Dendritic cell treated with granulocyte-macrophage colony-stimulating factor and Interleukin-4, amounts not matched to agents 40 ng/mL and 50 ng/mL, for 4 days (primary cell): ENCODE data around the gene SAMD15.
"Not testable (repeated sequence)": the region's sequence is repeated elsewhere in the genome, so short reads cannot be mapped to it uniquely, and the experiment has no call there.

Experiments used
- H3K27ac Mint-ChIP-seq: one replicate; pipeline ENCODE4 v1.8.0; 2022; ENCODE audit warnings: mild to moderate bottlenecking, mixed read lengths
- H3K27me3 Mint-ChIP-seq: one replicate; pipeline ENCODE4 v1.8.0; 2022; ENCODE audit warnings: mild to moderate bottlenecking, mixed read lengths
- H3K36me3 Mint-ChIP-seq: one replicate; pipeline ENCODE4 v1.8.0; 2022; ENCODE audit warnings: low read depth, mixed read lengths
- H3K4me1 Mint-ChIP-seq: one replicate; pipeline ENCODE4 v1.8.0; 2022; ENCODE audit warnings: low read depth, mixed read lengths
- H3K4me3 Mint-ChIP-seq: one replicate; pipeline ENCODE4 v1.8.0; 2022; ENCODE audit warnings: mild to moderate bottlenecking, moderate library complexity, mixed read lengths
- H3K9me3 Mint-ChIP-seq: one replicate; pipeline ENCODE4 v1.8.0; 2022; ENCODE audit warnings: mixed read lengths
- intact Hi-C: fragments of 100-400 bp; cut with micrococcal nuclease; formaldehyde crosslinking; loops from one replicate; pipeline ENCODE4 v1.15.0; 2022

SAMD15 gene

DNA sequence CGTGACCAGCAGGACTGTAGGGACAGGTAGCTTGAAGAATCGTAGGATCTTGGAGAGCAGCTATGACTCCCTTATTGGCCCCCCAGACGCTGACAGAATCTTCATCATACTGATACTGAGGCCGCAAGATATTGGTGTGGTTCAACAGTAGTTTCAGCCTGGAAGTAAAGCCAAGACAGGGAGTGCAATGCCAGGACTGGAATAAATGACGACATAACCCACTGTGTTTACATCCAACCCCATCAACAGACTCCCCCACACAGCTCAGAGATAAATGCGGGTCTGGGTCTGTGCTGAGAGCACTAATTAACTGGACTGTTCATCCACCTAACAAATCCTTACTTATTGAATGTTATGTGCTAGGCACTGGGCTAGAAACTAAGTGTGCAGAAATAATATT, 29.5 kb downstream of the SAMD15 start:
- no peaks in the 10 kb centered on the region for H3K27me3 Mint-ChIP-seq
- intact Hi-C loops: no loop called here
- no peak overlapping the region for H3K4me3 Mint-ChIP-seq
- peak overlapping the region; percentile 70 for H3K27ac Mint-ChIP-seq
- peaks cover 26% of the 10 kb centered on the region for H3K4me1 Mint-ChIP-seq
- no peaks in the 10 kb centered on the region for H3K9me3 Mint-ChIP-seq
- no peaks in the 10 kb centered on the region for H3K36me3 Mint-ChIP-seq

DNA sequence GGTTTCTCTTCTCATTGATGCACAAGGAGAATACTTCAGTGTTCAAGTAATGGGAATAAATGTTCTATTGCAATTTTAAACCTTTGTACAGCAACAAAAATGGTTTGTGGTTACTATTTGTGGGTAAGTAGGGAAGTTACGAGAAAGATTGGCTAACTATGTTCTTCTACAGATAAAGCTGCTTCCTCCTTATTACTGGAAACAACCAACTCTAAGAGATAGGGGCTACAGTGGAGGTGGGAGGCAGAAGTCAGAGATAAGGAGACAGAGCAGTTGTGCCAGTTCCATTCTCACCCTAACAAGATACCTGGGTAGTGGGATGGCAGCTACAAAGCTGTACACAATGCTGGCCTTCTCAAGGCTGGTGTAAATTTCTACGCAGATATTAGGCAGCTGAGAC, 30.0 kb downstream of the SAMD15 start:
- intact Hi-C loops: no loop called here
- no peaks in the 10 kb centered on the region for H3K9me3 Mint-ChIP-seq
- no peak overlapping the region for H3K4me3 Mint-ChIP-seq
- H3K36me3 Mint-ChIP-seq: no peaks in the 10 kb centered on the region
- H3K4me1 Mint-ChIP-seq: peaks cover 26% of the 10 kb centered on the region
- peak overlapping the region; percentile 70 for H3K27ac Mint-ChIP-seq
- no peaks in the 10 kb centered on the region for H3K27me3 Mint-ChIP-seq

DNA sequence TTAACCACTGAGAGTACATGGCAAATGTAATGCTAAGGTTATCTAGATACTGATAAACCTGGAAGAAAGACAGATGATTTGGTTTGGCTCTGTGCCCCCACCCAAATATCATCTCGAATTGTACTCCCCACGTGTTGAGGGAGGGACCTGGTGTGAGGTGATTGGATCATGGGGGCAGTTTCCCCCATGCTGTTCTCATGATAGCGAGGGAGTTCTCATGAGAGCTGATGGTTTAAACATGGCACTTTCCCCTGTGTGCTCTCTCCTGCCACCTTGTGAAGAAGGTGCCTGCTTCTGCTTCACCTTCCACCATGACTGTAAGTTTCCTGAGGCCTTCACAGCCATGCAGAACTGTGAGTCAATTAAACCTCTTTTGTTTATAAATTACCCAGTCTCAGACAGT, 32.0 kb downstream of the SAMD15 start:
- H3K27me3 Mint-ChIP-seq: no peaks in the 10 kb centered on the region
- H3K9me3 Mint-ChIP-seq: no peaks in the 10 kb centered on the region
- H3K4me1 Mint-ChIP-seq: peaks cover 26% of the 10 kb centered on the region
- no peak overlapping the region for H3K27ac Mint-ChIP-seq
- no peak overlapping the region for H3K4me3 Mint-ChIP-seq
- H3K36me3 Mint-ChIP-seq: no peaks in the 10 kb centered on the region
- intact Hi-C loops: no loop called here

DNA sequence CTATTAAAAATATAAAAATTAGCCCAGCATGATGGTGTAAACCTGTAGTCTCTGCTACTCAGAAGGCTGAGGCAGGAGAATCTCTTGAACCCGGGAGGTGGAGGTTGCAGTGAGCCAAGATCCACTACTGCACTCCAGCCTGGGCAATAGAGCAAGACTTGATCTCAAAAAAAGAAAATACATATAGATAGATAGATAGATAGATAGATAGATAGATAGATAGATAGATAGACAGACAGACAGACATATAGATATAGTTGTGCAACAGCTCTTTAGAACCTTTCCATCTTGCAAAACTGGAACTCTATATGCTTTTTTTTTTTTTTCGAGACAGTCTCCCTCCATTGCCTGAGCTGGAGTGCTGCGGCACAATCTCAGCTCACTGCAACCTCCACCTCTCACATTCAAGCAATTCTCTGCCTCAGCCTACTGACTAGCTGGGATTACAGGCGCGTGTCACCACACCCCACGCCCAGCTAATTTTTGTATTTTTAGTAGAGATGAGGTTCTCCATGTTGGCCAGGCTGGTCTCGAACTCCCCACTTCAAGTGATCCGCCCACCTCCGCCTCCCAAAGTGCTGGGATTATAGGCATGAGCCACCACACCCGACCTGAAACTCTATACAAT, 38.3 kb downstream of the SAMD15 start:
- Mint-ChIP-seq H3K36me3 (peaks cover 12% of the 10 kb centered on the region), H3K9me3 (peaks cover 18% of the 10 kb centered on the region)
- H3K4me1 Mint-ChIP-seq, H3K27ac Mint-ChIP-seq, H3K4me3 Mint-ChIP-seq, H3K27me3 Mint-ChIP-seq, intact Hi-C loops: not testable (repeated sequence)

DNA sequence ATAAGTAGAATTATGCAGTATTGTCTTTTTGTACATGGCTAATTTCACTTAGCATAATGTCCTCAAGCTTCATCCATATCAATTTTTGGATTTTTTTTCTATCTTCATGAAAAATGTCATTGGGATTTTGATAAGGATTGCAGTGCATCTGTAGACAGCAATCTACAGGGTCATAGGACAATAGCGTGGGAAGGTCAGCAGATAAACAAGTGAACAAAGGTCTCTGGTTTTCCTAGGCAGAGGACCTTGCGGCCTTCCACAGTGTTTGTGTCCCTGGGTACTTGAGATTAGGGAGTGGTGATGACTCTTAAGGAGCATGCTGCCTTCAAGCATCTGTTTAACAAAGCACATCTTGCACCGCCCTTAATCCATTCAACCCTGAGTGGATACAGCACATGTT, 38.9 kb downstream of the SAMD15 start:
- Mint-ChIP-seq H3K36me3 (peaks cover 18% of the 10 kb centered on the region), H3K9me3 (peaks cover 22% of the 10 kb centered on the region)
- H3K4me3 Mint-ChIP-seq, intact Hi-C loops, H3K4me1 Mint-ChIP-seq, H3K27ac Mint-ChIP-seq, H3K27me3 Mint-ChIP-seq: not testable (repeated sequence)

DNA sequence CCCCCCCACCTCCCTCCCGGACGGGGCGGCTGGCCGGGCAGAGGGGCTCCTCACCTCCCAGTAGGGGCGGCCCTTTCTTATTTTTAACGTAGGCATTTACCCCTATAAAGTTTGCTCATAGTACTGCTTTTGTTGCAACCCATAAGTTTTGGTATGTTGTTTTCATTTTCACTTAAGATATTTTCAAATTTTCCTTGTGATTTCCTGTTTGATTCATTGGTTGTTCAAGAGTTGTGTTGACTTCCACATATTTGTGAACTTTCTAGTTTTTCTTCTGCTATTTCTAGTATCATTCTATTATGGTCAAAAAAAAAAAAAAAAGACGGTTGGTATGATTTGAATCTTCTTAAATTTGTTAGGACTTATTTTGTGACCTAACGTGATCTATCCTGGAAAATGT, 39.7 kb downstream of the SAMD15 start:
- peaks cover 25% of the 10 kb centered on the region for H3K36me3 Mint-ChIP-seq
- H3K4me1 Mint-ChIP-seq: peaks cover 10% of the 10 kb centered on the region

DNA sequence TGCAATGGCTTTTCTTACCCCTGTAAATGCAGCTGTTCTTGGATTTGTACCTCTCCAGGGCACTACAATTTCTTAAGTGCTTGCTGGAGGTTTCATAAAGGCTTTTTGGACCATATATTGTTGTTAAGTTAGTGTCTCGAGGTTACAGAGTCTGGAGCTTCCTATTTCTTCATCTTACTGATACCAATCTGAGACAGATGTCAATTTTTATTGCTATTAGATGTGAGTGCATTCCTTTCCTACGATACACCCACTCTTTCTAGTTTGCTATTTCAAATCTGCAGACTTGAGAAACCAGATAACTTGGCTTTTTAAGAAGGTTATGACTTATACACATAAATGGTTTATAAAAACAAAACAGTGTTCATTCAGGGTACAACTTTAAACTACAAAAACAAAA, 44.0 kb downstream of the SAMD15 start:
- H3K9me3 Mint-ChIP-seq: peaks cover 22% of the 10 kb centered on the region
- H3K36me3 Mint-ChIP-seq: peaks cover 67% of the 10 kb centered on the region
- H3K4me3 Mint-ChIP-seq: no peak overlapping the region
- intact Hi-C loops: no loop called here
- peaks cover 10% of the 10 kb centered on the region for H3K4me1 Mint-ChIP-seq
- no peak overlapping the region for H3K27ac Mint-ChIP-seq
- no peaks in the 10 kb centered on the region for H3K27me3 Mint-ChIP-seq

More for the DNA sequence above, 39.7 kb downstream of the SAMD15 start:
- H3K27ac Mint-ChIP-seq: no peak overlapping the region
- no peak overlapping the region for H3K4me3 Mint-ChIP-seq
- intact Hi-C loops: no loop called here
- no peaks in the 10 kb centered on the region for H3K27me3 Mint-ChIP-seq
- peaks cover 22% of the 10 kb centered on the region for H3K9me3 Mint-ChIP-seq

DNA sequence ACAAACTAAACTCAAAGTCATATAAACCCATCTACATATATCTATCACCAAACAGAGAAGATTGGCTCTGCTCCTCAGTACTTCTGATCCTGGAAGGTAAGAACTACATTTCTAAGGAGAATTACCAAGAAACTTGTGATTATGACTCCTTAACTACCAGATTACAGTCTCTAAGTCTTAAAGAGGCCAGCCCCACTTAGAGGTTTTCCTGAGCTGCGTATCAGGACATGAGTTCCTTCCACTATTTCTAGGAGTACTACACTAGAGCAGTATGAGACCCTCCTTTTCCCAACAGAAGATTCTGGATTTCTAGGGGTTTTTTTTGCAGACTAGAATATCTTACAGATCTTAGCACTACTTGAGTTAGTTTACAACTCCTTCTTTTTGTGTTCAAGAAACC, 46.2 kb downstream of the SAMD15 start, which contains the start of gene NOXRED1:
Gene NOXRED1, minus strand, starts transcription at position 101 of the 400 bp plus-strand sequence. CDS start 634 bp downstream, outside the sequence.
- Mint-ChIP-seq H3K4me3 (no peak within 1 kb of the TSS), H3K4me1 (no peaks in the 10 kb centered on the region), H3K27ac (no peak within 1 kb of the TSS), H3K9me3 (peaks cover 22% of the 10 kb centered on the region), H3K27me3 (no peaks in the 10 kb centered on the region), H3K36me3 (peaks cover 90% of the 10 kb centered on the region)
- intact Hi-C loops: no loop called here

DNA sequence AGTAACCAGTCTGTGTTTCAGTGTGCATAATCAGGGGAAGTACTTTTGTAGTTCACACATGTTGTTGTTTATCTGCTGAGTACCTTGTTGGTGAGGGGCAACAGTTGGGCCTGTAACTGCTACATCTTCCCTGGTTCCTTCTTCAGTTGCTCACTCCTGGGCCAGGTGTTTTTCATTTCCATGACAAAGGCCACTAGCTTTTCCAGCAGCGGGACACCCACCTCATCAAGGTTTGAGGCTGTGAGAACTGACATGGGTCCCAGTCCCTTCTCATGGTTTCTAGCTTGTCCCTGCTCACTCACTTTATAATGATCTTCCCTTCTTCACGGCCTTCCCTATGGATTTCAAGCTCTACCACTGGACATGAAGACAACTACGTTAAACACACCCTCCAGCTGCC, 47.7 kb downstream of the SAMD15 start:
- Mint-ChIP-seq H3K27ac (no peak overlapping the region), H3K4me1 (no peaks in the 10 kb centered on the region), H3K4me3 (no peak overlapping the region), H3K27me3 (no peaks in the 10 kb centered on the region), H3K9me3 (peaks cover 10% of the 10 kb centered on the region), H3K36me3 (peaks cover 99% of the 10 kb centered on the region)
- intact Hi-C loops: no loop called here

DNA sequence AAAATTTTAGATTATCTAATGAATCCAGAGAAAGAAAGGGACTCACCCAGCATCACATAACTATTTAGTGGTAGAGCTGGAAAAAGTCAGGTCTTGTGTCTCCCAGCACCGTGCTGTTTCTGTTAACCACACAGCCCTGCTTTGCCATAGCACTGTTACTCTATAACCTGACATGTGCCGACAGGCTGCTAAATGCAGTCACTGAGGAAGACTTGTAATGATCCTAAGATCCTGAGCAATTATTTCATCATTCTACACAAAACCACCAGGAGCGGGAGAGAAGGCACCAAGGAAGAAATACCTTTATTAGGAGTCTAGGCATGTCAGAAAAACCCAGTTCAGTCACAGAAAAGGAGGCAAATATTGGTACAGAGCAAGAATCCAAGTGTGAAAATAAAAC, 49.2 kb downstream of the SAMD15 start:
- H3K4me3 Mint-ChIP-seq: no peak overlapping the region
- intact Hi-C loops: no loop called here
- H3K27me3 Mint-ChIP-seq: no peaks in the 10 kb centered on the region
- peaks cover 99% of the 10 kb centered on the region for H3K36me3 Mint-ChIP-seq
- no peaks in the 10 kb centered on the region for H3K4me1 Mint-ChIP-seq
- H3K27ac Mint-ChIP-seq: no peak overlapping the region
- no peaks in the 10 kb centered on the region for H3K9me3 Mint-ChIP-seq

DNA sequence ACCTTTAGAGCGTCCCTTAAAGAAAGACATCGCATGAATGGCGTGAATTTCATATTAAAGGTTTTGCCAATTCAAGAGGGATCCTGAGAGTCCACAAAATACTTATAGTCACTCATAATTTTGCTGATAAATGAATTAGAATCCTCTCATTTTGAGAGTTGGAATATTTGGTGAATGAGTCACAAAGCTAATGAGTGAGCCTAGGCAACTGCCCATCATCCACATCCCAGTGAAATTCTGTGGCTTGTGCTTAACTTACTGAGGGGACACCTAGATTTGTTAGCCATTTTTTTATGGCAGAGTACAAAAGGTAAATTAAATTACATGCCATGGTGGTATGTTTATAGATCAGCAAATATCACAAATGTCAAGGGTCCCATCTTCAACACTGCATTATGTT, 58.9 kb downstream of the SAMD15 start:
- Mint-ChIP-seq H3K27ac (no peak overlapping the region), H3K4me3 (no peak overlapping the region), H3K4me1 (no peaks in the 10 kb centered on the region), H3K9me3 (no peaks in the 10 kb centered on the region), H3K36me3 (peaks cover 84% of the 10 kb centered on the region), H3K27me3 (no peaks in the 10 kb centered on the region)
- intact Hi-C loops: loop anchor here (10.0 kb wide), 1 partner anchor 299 kb away; no protein-coding TSS in a partner anchor

DNA sequence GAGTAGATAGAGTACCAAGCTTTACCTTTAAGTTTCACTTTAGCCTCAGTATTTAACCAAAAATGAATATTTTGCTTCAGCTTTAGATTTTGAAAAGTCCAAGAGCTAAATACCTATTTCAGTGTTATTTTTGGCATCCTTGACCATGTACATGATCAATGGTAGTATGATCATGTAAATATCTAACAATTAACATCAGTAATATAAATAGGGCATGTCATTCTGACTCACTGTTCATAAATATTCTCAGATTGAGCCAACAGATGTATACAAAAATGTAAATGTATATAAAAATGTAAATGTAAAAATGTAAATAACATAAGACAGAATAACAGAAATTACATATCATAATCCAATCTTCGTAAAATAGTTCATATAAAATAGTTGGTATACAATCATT, 61.4 kb downstream of the SAMD15 start:
- Mint-ChIP-seq H3K4me1 (no peaks in the 10 kb centered on the region), H3K9me3 (no peaks in the 10 kb centered on the region), H3K36me3 (peaks cover 90% of the 10 kb centered on the region), H3K4me3 (no peak overlapping the region), H3K27ac (no peak overlapping the region), H3K27me3 (no peaks in the 10 kb centered on the region)
- intact Hi-C loops: loop anchor here (10.0 kb wide), 1 partner anchor 296 kb away; no protein-coding TSS in a partner anchor

DNA sequence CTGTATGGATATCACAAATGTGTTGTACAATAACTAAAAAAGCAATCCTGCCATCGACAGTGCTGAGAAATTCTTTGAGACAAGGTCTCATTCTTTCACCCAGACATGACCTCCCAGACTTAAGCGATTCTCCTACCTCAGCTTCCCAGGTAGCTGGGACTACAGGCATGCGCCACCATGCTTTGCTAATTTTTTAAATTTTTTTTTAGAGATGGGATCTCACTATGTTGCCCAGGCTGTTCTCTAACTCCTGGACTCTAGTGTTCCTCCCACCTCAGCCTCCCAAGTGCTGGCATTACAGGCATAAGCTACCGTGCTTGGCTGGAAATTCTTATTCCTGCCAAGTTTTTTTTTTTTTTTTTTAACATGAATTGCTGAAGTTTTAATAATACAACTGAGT, 62.7 kb downstream of the SAMD15 start:
- Mint-ChIP-seq H3K27ac (no peak overlapping the region), H3K4me3 (no peak overlapping the region), H3K27me3 (no peaks in the 10 kb centered on the region), H3K9me3 (no peaks in the 10 kb centered on the region), H3K4me1 (no peaks in the 10 kb centered on the region), H3K36me3 (peaks cover 90% of the 10 kb centered on the region)
- intact Hi-C loops: loop anchor here (10.0 kb wide), 1 partner anchor 295 kb away; no protein-coding TSS in a partner anchor
